Activated CD8-positive, alpha-beta memory T cell treated with anti-CD3 and anti-CD28 coated beads, Interleukin-2, amount 10 ng/mL, durations not matched to agents 7 days and 5 days (primary cell): Measurements from ENCODE around the gene UGCG. TPM values are rescaled to one million over a fixed set of nuclear protein-coding genes. Genes with fewer than 3 reads are reported as not detected.
"Not testable (repeated sequence)": the region's sequence is repeated elsewhere in the genome, so short reads cannot be mapped to it uniquely, and the experiment has no call there.

Experiments used
- ATAC-seq: fragments of 150-1000 bp; cut with Tn5 transposase; one replicate; pipeline ENCODE4 v1.10.0; 2021; ENCODE audit warnings: moderate library complexity
- CTCF ChIA-PET: fragments of 350-600 bp; sonication (Branson Sonifier 250); formaldehyde crosslinking; loops from one replicate; lab custom pipeline; 2021; ENCODE audit warnings: antibody characterized with exemption; lab: Charles Lee
- DNase-seq: peaks from one replicate; pipeline ENCODE4 v3.0.0-alpha.2; 2020
- H3K27ac Mint-ChIP-seq: one replicate; pipeline ENCODE4 v1.8.0; 2021; ENCODE audit warnings: mild to moderate bottlenecking, mixed read lengths
- H3K27me3 Mint-ChIP-seq: one replicate; pipeline ENCODE4 v1.8.0; 2021; ENCODE audit warnings: mixed read lengths
- H3K36me3 Mint-ChIP-seq: one replicate; pipeline ENCODE4 v1.8.0; 2021; ENCODE audit warnings: mild to moderate bottlenecking, mixed read lengths
- H3K4me1 Mint-ChIP-seq: one replicate; pipeline ENCODE4 v1.8.0; 2021; ENCODE audit warnings: mixed read lengths
- H3K4me3 Mint-ChIP-seq: one replicate; pipeline ENCODE4 v1.8.0; 2021; ENCODE audit warnings: mild to moderate bottlenecking, moderate library complexity, mixed read lengths
- H3K9me3 Mint-ChIP-seq: one replicate; pipeline ENCODE4 v1.8.0; 2022; ENCODE audit warnings: low read depth, mixed read lengths
- total RNA-seq, 2 experiments: library from RNA; stranded (reverse); gene quantifications; one replicate each; pipeline ENCODE4 v1.2.3, GENCODE V29; 2021

UGCG gene
- total RNA-seq, 2 experiments from 2014 or later = 14.4 to 21.6 TPM

DNA sequence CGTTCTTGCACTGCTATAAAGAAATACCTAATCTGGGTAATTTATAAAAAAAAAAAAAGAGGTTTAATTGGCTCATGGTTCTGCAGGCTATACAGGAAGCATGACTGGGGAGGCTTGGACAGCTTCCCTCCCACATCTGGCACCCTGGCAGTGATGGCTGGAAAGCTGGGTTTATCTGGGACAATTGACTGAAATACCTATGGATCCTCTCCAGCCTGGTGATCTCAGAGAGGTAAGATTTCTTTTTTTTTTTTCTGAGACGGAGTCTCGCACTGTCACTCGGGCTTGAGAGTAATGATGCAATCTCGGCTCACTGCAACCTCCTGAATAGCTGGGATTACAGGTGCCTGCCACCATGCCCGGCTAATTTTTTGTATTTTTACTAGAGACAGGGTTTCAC, 22.7 kb upstream of the UGCG start:
- peaks cover 44% of the 10 kb centered on the region for H3K27me3 Mint-ChIP-seq
- CTCF ChIA-PET = no interaction called here

DNA sequence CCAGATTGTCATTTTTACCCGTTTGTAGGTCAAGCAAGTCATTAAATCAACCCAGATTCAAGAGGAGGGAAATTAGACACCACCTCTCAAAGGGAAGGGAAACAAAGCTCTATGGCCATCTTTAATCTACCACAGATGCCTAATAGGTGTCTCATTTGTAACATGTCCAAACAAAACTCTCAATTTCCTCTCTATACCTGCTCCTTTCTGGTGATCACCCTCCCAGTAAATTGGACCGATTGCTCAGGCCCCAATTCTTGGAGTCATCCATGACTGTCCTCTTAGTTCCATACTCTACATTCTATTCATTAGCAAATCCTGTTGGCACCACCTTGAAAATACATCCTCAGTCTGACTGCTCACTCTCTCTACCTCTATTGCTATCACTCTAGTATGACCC, 22.1 kb upstream of the UGCG start:
- H3K27me3 Mint-ChIP-seq = peaks cover 49% of the 10 kb centered on the region
- H3K27ac Mint-ChIP-seq = no peak overlapping the region
- ATAC-seq = no peak
- H3K4me1 Mint-ChIP-seq = peaks cover 16% of the 10 kb centered on the region
- CTCF ChIA-PET = no interaction called here
- peaks cover 9% of the 10 kb centered on the region for H3K36me3 Mint-ChIP-seq
- peaks cover 3% of the 10 kb centered on the region for H3K9me3 Mint-ChIP-seq
- no peak overlapping the region for H3K4me3 Mint-ChIP-seq
- no peak for DNase-seq

More for the DNA sequence above, 22.7 kb upstream of the UGCG start:
- Mint-ChIP-seq H3K9me3 (peaks cover 3% of the 10 kb centered on the region), H3K4me1 (peaks cover 16% of the 10 kb centered on the region), H3K36me3 (peaks cover 9% of the 10 kb centered on the region), H3K4me3 (no peak overlapping the region), H3K27ac (no peak overlapping the region)
- DNase-seq = no peak
- no peak for ATAC-seq

DNA sequence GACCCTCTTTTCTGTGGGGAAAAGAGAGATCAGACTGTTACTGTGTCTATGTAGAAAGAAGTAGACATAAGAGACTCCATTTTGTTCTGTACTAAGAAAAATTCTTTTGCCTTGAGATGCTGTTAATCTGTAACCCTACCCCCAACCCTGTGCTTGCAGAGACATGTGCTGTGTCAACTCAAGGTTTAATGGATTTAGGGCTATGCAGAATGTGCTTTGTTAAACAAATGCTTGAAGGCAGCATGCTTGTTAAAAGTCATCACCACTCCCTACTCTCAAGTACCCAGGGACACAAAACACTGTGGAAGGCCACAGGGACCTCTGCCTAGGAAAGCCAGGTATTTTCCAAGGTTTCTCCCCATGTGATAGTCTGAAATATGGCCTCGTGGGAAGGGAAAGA, 21.3 kb upstream of the UGCG start:
- H3K4me3 Mint-ChIP-seq, ATAC-seq, H3K27ac Mint-ChIP-seq, DNase-seq, CTCF ChIA-PET, H3K9me3 Mint-ChIP-seq: not testable (repeated sequence)
- peaks cover 12% of the 10 kb centered on the region for H3K36me3 Mint-ChIP-seq
- H3K27me3 Mint-ChIP-seq = peaks cover 50% of the 10 kb centered on the region
- H3K4me1 Mint-ChIP-seq = peaks cover 13% of the 10 kb centered on the region

DNA sequence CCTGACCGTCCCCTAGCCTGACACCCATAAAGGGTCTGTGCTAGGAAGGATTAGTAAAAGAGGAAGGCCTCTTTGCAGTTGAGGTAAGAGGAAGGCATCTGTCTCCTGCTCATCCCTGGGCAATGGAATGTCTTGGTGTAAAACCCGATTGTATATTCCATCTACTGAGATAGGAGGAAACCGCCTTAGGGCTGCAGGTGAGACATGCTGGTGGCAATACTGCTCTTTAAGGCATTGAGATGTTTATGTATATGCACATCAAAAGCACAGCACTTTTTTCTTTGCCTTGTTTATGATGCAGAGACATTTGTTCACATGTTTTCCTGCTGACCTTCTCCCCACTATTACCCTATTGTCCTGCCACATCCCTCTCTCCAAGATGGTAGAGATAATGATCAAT, 20.9 kb upstream of the UGCG start:
- peaks cover 13% of the 10 kb centered on the region for H3K36me3 Mint-ChIP-seq
- ATAC-seq, H3K27ac Mint-ChIP-seq, H3K9me3 Mint-ChIP-seq, H3K4me1 Mint-ChIP-seq, H3K4me3 Mint-ChIP-seq, CTCF ChIA-PET, DNase-seq: not testable (repeated sequence)
- peaks cover 50% of the 10 kb centered on the region for H3K27me3 Mint-ChIP-seq

DNA sequence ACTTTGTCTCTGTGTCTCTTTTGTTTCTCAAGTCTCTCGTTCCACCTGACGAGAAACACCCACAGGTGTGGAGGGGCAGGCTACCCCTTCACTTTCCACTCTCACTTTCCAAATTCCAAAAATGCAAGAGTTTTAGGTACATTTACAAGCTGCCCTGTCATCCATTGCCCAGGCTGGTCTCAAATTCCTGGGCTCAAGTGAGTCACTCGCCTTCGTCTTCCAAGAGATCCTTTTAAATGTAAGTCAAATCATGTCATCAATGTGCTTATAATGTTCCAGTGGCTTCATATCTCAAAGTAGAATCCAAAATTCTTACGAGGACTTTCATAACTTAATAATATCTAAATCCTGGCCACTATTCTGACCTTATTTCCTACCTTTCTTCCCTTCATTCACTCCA, 20.4 kb upstream of the UGCG start:
- no peak overlapping the region for H3K4me3 Mint-ChIP-seq
- H3K36me3 Mint-ChIP-seq = peaks cover 14% of the 10 kb centered on the region
- no peak overlapping the region for H3K27ac Mint-ChIP-seq
- CTCF ChIA-PET = no interaction called here
- H3K9me3 Mint-ChIP-seq = peaks cover 5% of the 10 kb centered on the region
- H3K27me3 Mint-ChIP-seq = peaks cover 48% of the 10 kb centered on the region
- peaks cover 4% of the 10 kb centered on the region for H3K4me1 Mint-ChIP-seq
- ATAC-seq (no peak), DNase-seq (no peak)

DNA sequence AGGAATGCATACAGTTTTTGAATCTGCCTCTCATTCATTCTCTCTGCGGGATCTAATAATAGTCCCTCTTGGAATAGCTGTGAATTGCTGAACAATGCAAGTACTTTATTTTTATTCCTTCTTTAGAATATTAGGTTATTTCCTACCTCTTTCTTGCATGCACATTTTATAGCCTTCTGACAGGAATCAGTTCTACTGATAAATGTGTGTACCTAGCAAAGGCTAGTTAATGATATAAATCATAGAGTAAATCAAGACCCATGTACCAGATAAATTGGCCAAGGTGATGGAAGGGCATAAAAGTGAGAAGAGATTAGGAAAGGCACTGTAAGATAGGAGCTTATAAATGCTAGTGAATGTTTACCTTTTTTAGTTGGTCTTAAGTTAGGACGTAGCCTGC, 19.2 kb upstream of the UGCG start:
- ATAC-seq (no peak), DNase-seq (no peak)
- Mint-ChIP-seq H3K4me1 (no peaks in the 10 kb centered on the region), H3K36me3 (peaks cover 14% of the 10 kb centered on the region), H3K27me3 (peaks cover 44% of the 10 kb centered on the region), H3K4me3 (no peak overlapping the region), H3K9me3 (peaks cover 5% of the 10 kb centered on the region), H3K27ac (no peak overlapping the region)
- CTCF ChIA-PET = no interaction called here

DNA sequence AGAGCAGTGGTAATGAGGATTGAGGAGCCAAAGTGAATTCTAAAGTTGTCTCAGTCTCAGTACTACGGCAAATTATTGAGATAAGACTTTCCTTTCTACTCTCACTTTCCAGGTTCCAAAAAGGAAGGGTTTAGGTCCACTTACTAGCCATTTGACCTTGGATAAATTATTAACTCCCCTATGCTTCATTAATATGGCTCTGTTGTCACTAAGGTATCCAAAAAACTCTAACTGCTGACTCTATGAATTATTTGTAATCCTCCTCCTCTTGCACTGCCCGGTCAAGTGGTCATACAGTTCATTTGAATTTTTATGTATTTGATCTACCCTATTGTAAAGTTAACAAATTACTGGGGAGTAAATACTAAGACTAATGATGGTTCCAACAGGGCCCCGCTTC, 17.7 kb upstream of the UGCG start:
- Mint-ChIP-seq H3K4me3 (no peak overlapping the region), H3K27me3 (peaks cover 39% of the 10 kb centered on the region), H3K4me1 (no peaks in the 10 kb centered on the region), H3K36me3 (peaks cover 9% of the 10 kb centered on the region), H3K9me3 (peaks cover 5% of the 10 kb centered on the region), H3K27ac (no peak overlapping the region)
- CTCF ChIA-PET = no interaction called here
- DNase-seq (no peak), ATAC-seq (no peak)

DNA sequence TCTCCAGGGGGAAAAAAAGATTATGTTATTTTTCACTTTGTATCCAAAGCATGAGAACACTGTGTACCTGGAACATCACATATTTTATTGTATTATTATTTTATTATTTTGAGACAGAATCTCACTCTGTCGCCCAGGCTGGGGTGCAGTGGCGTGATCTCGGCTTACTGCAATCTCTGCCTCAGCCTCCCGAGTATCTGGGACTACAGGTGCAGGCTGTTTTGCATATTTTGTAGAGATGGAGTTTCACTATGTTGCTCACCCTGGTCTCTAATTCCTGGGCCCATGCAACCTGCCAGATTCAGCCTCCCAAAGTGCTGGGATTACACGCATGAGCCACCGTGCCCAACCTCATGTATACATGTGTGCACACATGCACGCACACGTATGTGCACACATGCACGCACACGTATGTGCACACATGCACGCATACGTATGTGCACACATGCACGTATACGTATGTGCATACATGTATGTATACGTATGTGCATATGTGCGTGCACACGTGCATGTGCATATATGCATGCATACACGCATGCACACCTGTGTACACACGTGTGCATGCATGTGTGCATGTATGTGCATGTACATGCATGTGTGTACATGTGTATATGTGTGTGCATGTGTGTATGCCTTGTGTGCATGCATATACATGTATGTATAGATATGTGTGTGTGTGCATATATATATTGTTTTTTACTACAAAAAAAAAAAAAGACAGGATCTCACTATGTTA, 9.5 kb upstream of the UGCG start:
- H3K27ac Mint-ChIP-seq = no peak overlapping the region
- peaks cover 14% of the 10 kb centered on the region for H3K27me3 Mint-ChIP-seq
- CTCF ChIA-PET = no interaction called here
- H3K4me1 Mint-ChIP-seq = peaks cover under 1% of the 10 kb centered on the region
- H3K9me3 Mint-ChIP-seq = no peaks in the 10 kb centered on the region
- H3K4me3 Mint-ChIP-seq = no peak overlapping the region
- no peaks in the 10 kb centered on the region for H3K36me3 Mint-ChIP-seq
- DNase-seq = no peak
- no peak for ATAC-seq

DNA sequence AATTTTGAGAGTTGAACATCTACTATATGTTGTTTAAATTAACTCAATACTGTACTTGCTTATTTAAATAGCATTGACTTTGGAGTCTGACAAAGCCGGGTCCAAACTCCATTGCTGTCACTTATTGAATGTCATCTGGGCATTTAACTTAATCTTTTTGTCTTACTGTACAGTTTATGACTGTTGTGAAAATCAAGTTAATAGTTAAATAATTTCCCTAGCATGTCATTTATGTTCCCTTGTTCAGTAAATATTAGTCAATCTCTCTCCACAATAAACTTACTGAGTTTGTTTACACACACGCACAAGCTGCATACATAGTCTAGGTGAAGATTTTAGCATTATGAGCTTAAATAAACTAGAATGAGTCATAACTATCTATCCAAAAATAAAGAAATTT, 6.3 kb upstream of the UGCG start:
- DNase-seq (no peak), ATAC-seq (no peak)
- Mint-ChIP-seq H3K9me3 (no peaks in the 10 kb centered on the region), H3K27ac (no peak overlapping the region), H3K27me3 (peaks cover 8% of the 10 kb centered on the region), H3K4me1 (peaks cover 3% of the 10 kb centered on the region), H3K4me3 (no peak overlapping the region), H3K36me3 (no peaks in the 10 kb centered on the region)
- CTCF ChIA-PET = no interaction called here

DNA sequence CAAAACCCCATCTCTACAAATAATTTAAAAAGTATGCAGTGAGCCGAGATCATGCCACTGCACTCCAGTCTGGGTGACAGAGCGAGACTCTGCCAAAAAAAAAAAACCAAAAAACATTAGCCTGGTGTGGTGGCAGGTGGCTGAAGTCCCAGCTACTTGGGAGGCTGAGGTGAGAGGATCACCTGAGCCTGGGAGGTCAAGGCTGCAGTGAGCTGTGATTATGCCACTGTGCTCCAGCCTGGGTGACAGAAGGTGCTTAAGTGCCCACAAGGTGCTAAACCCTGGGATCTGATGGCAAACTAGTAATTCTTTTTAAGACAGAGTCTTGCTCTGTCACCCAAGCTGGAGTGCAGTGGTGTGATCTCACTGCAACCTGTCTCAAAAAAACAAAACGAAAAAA, 5.7 kb upstream of the UGCG start:
- ATAC-seq, H3K9me3 Mint-ChIP-seq, H3K36me3 Mint-ChIP-seq: not testable (repeated sequence)

DNA sequence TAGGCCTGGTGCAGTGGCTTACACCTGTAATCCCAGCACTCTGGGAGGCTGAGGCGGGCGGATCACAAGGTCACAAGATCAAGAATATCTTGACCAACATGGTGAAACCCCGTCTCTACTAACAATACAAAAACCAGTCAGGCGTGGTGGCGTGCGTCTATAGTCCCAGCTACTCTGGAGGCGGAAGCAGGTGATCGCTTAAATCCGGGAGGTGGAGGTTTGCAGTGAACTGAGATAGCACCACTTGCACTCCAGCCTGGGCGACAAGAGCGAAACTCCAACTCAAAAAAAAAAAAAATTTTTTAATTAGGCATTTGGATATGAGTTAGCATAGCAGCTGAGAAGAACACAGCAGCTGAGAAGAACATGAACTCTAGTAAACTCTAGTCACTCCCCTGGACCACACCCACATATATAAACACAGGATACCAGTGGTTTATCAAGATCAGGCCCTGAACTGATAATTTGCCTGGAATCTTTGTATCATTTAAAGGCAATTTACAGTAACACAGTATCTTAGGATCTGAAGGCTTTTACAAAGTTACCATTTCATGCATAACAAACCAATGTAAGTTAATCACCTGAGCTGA, 4.6 kb upstream of the UGCG start:
- Mint-ChIP-seq H3K9me3 (no peaks in the 10 kb centered on the region), H3K36me3 (no peaks in the 10 kb centered on the region), H3K27me3 (peaks cover 3% of the 10 kb centered on the region), H3K4me3 (no peak overlapping the region), H3K27ac (no peak overlapping the region), H3K4me1 (peaks cover 6% of the 10 kb centered on the region)
- CTCF ChIA-PET = interaction anchor here (0.7 to 1.2 kb wide), 2 partner anchors 183 to 199 kb away, joined by 3 read pairs; no protein-coding TSS in a partner anchor
- no peak for DNase-seq
- no peak for ATAC-seq

More for the DNA sequence above, 5.7 kb upstream of the UGCG start:
- H3K4me3 Mint-ChIP-seq, H3K4me1 Mint-ChIP-seq, H3K27me3 Mint-ChIP-seq, CTCF ChIA-PET, H3K27ac Mint-ChIP-seq, DNase-seq: not testable (repeated sequence)

DNA sequence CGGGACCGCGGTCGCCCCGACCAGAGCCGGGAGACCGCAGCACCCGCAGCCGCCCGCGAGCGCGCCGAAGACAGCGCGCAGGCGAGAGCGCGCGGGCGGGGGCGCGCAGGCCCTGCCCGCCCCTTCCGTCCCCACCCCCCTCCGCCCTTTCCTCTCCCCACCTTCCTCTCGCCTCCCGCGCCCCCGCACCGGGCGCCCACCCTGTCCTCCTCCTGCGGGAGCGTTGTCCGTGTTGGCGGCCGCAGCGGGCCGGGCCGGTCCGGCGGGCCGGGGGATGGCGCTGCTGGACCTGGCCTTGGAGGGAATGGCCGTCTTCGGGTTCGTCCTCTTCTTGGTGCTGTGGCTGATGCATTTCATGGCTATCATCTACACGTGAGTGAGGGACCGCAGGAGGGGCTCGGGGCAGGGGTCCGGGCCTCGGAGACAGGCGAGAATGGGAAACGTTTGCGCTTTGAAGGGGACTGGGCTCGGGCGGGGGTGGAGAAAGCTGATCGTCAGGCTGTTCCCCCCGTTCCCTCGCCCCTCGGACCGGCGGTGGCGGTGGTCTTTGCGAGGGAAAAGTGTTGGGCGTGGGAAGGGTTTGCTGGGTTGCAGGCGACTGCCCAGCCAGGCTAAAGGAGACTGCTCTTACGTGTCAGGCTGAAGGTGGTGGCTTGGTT, 457 bp downstream of the UGCG start:
- Mint-ChIP-seq H3K36me3 (no peaks in the 10 kb centered on the region), H3K9me3 (no peaks in the 10 kb centered on the region), H3K27me3 (no peaks in the 10 kb centered on the region), H3K4me3 (peak overlapping the region; percentile 82), H3K27ac (no peak overlapping the region), H3K4me1 (peaks cover 6% of the 10 kb centered on the region)
- CTCF ChIA-PET = interaction anchor here (0.7 to 3.0 kb wide), 3 partner anchors 19 to 418 kb away, joined by 3 to 15 read pairs (median 14); no protein-coding TSS in a partner anchor
- peak; percentile 65 for DNase-seq
- peak; percentile 48 for ATAC-seq

DNA sequence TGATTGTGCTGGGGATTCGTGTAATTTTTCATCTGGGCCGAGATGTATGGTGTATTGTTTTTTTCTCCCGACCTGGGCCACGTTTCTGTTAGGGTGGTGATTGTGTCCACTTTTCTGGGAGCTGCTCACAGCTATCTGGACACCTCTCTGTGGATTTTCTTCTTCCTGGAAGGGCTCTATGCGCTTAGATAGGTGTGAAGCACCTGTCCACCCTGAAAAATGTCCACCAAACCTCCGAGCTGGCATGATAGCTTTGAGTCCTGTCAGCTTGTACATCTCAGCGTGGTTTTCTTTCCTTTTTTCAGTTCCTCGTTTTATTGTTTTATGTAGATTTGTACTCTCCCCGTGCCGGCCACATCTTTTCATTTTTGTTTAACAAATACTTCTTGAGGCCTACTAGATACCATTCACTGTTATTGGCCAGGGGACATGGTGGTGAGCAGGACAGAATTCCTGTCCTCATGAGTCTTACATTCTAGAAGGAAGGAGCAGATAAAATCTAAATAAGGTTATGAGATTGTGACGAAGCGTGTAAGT, 1.1 kb downstream of the UGCG start:
- H3K27ac Mint-ChIP-seq = no peak overlapping the region
- no peaks in the 10 kb centered on the region for H3K9me3 Mint-ChIP-seq
- H3K36me3 Mint-ChIP-seq = peaks cover 2% of the 10 kb centered on the region
- H3K4me1 Mint-ChIP-seq = peaks cover 3% of the 10 kb centered on the region
- DNase-seq (peak; percentile 59), ATAC-seq (peak; percentile 0)
- CTCF ChIA-PET = interaction anchor here (2.5 to 3.0 kb wide), 2 partner anchors 18 to 178 kb away, joined by 14 to 15 read pairs; no protein-coding TSS in a partner anchor
- H3K27me3 Mint-ChIP-seq = no peaks in the 10 kb centered on the region
- H3K4me3 Mint-ChIP-seq = no peak overlapping the region
